HL-60 (cell line): ENCODE results near the gene CDCA4.

ENCODE experiments used
- DNase-seq, 2 experiments: peaks; one replicate each; pipeline ENCODE4 v3.0.0-alpha.2; 2010 to 2020; ENCODE audit warnings: low read depth in 1 of 2, low spot score in 1 of 2
- H3K27ac ChIP-seq: fragments of 250-450 bp; sonication (Bioruptor Pico); replicated peaks from 2 replicates; pipeline ENCODE4 v1.5.1; 2020; ENCODE audit warnings: mild to moderate bottlenecking, moderate library complexity
- H3K27me3 ChIP-seq: fragments of 250-450 bp; sonication (Bioruptor Pico); 2 replicates; pipeline ENCODE4 v1.5.1; 2021; ENCODE audit warnings: mild to moderate bottlenecking, moderate library complexity; ENCODE audit not compliant: insufficient read depth, poor library complexity, severe bottlenecking
- H3K4me3 ChIP-seq: replicated peaks from 2 replicates; pipeline ENCODE4 v1.5.1; 2011; ENCODE audit warnings: mild to moderate bottlenecking, control low read depth, low read length; ENCODE audit not compliant: insufficient read depth
- GABPA ChIP-seq: IDR thresholded peaks from 2 replicates; pipeline ENCODE4 v1.6.1; 2012; ENCODE audit warnings: low read depth
- POLR2AphosphoS5 ChIP-seq: IDR thresholded peaks from 2 replicates; pipeline ENCODE4 v1.6.1; 2012; ENCODE audit warnings: low read depth
- SPI1 ChIP-seq: IDR thresholded peaks from 2 replicates; pipeline ENCODE4 v1.6.1; 2012; ENCODE audit warnings: low read depth, mild to moderate bottlenecking, borderline replicate concordance
- TF ChIP-seq, protein P1 (sequence below): IDR thresholded peaks from 2 replicates; pipeline ENCODE4 v1.6.1; 2012; ENCODE audit warnings: low read depth; ENCODE audit not compliant: insufficient replicate concordance
- TF ChIP-seq, protein P2 (sequence below): IDR thresholded peaks from one replicate; pipeline ENCODE4 v1.5.1; 2011; ENCODE audit warnings: low read length, control low read depth, inconsistent platforms; ENCODE audit not compliant: insufficient read depth

The CDCA4 gene

GRCh38 chr14:105014631-105015030, 6.3 kb downstream of the CDCA4 start:
- H3K27ac ChIP-seq, result no peak overlapping the region
- H3K27me3 ChIP-seq, result no peaks in the 10 kb centered on the region
- no peak overlapping the region for H3K4me3 ChIP-seq
- TF ChIP-seq SPI1 (no peak), GABPA (no peak), POLR2AphosphoS5 (no peak)
- TF ChIP-seq, protein P1, sequence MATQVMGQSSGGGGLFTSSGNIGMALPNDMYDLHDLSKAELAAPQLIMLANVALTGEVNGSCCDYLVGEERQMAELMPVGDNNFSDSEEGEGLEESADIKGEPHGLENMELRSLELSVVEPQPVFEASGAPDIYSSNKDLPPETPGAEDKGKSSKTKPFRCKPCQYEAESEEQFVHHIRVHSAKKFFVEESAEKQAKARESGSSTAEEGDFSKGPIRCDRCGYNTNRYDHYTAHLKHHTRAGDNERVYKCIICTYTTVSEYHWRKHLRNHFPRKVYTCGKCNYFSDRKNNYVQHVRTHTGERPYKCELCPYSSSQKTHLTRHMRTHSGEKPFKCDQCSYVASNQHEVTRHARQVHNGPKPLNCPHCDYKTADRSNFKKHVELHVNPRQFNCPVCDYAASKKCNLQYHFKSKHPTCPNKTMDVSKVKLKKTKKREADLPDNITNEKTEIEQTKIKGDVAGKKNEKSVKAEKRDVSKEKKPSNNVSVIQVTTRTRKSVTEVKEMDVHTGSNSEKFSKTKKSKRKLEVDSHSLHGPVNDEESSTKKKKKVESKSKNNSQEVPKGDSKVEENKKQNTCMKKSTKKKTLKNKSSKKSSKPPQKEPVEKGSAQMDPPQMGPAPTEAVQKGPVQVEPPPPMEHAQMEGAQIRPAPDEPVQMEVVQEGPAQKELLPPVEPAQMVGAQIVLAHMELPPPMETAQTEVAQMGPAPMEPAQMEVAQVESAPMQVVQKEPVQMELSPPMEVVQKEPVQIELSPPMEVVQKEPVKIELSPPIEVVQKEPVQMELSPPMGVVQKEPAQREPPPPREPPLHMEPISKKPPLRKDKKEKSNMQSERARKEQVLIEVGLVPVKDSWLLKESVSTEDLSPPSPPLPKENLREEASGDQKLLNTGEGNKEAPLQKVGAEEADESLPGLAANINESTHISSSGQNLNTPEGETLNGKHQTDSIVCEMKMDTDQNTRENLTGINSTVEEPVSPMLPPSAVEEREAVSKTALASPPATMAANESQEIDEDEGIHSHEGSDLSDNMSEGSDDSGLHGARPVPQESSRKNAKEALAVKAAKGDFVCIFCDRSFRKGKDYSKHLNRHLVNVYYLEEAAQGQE, result no peak
- TF ChIP-seq, protein P2, sequence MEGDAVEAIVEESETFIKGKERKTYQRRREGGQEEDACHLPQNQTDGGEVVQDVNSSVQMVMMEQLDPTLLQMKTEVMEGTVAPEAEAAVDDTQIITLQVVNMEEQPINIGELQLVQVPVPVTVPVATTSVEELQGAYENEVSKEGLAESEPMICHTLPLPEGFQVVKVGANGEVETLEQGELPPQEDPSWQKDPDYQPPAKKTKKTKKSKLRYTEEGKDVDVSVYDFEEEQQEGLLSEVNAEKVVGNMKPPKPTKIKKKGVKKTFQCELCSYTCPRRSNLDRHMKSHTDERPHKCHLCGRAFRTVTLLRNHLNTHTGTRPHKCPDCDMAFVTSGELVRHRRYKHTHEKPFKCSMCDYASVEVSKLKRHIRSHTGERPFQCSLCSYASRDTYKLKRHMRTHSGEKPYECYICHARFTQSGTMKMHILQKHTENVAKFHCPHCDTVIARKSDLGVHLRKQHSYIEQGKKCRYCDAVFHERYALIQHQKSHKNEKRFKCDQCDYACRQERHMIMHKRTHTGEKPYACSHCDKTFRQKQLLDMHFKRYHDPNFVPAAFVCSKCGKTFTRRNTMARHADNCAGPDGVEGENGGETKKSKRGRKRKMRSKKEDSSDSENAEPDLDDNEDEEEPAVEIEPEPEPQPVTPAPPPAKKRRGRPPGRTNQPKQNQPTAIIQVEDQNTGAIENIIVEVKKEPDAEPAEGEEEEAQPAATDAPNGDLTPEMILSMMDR, result no peak
- no peak for DNase-seq

GRCh38 chr14:105014032-105014431, 6.9 kb downstream of the CDCA4 start:
- no peaks in the 10 kb centered on the region for H3K27me3 ChIP-seq
- H3K4me3 ChIP-seq, result no peak overlapping the region
- no peak overlapping the region for H3K27ac ChIP-seq
- TF ChIP-seq SPI1, result no peak
- TF ChIP-seq, protein P1, result no peak
- TF ChIP-seq POLR2AphosphoS5, result no peak
- TF ChIP-seq, protein P2, result no peak
- TF ChIP-seq GABPA, result no peak
- DNase-seq, result no peak

GRCh38 chr14:105013150-105013785, 7.6 kb downstream of the CDCA4 start:
- Histone ChIP-seq H3K27me3 (no peaks in the 10 kb centered on the region), H3K4me3 (no peak overlapping the region), H3K27ac (no peak overlapping the region)
- TF ChIP-seq, protein P1, result no peak
- TF ChIP-seq GABPA, result no peak
- TF ChIP-seq, protein P2, result no peak
- TF ChIP-seq POLR2AphosphoS5, result no peak
- no peak for TF ChIP-seq SPI1
- no peak for DNase-seq
